ENCODE results near the gene GMCL1.

DNA sequence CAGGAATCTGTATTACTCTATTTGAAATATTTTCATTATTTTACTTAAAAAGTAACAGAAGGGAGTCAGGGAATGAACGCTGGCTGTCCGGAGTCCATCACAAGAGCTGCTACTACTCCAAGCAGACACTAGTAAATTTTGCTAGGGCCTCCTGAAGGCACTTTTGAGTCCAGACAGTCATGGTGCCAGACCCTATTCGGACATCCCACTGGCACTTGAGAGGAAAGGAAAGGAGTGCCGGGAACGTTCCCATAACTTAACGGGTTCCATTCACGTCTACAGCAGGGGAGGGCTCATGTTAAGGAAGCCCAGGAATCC lies 563 bp upstream of the GMCL1 start:
- TF ChIP-seq EZH2 (IDR thresholded peaks at IDR 0.05) (no peak), POLR2AphosphoS5 (IDR thresholded peaks at IDR 0.05; ENCODE audit: borderline replicate concordance, low read depth, low read length) (no peak)
